Hematopoietic multipotent progenitor cell treated with erythropoietin and hydrocortisone succinate and interleukin-3 and kit ligand, for 15 days (in vitro differentiated cells): Measurements from ENCODE around the gene TMEM117.
"Not testable (repeated sequence)": the region's sequence is repeated elsewhere in the genome, so short reads cannot be mapped to it uniquely, and the experiment has no call there.

Source experiments
- DNase-seq: peaks from one replicate; pipeline ENCODE4 v3.0.0-alpha.2; 2015; ENCODE audit warnings: low spot score

TMEM117 gene

DNA sequence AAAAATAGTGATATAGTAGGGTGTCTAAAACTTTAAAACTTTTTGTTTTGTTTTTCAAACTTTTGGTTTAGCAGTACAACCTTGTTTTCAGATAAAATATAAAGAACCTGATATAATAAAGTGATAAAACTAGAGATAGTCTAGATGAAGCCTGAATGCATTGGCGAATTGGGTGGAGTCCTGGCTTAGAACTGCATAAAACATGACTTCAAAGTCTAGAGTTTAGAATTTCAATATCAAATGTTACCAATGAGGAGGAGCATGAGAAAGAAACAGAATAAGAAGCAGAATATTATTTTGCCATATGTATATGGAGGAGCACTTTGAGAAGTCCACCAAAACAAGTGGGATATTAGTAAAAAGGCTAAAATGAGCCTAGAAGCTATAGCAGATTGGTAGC, 263.6 kb downstream of the TMEM117 start:
- no peak for DNase-seq

DNA sequence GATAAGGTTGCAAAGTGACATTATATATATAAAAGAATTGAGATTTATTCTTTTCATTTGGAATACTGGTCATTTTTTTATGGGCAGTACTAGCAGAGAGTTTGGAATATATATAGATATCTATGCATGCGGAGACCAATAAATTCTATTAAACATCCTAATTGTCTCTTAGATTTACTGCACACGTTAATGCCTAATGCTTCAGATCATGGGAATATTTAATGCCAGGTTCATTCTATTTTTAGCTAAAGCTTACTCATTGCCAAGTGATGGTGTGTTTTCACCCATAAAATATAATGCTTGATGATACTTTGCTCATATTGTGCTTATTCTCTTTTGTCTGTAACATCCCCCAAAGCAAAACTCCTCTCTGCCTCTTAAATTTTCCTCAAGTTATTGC, 264.4 kb downstream of the TMEM117 start:
- no peak for DNase-seq

DNA sequence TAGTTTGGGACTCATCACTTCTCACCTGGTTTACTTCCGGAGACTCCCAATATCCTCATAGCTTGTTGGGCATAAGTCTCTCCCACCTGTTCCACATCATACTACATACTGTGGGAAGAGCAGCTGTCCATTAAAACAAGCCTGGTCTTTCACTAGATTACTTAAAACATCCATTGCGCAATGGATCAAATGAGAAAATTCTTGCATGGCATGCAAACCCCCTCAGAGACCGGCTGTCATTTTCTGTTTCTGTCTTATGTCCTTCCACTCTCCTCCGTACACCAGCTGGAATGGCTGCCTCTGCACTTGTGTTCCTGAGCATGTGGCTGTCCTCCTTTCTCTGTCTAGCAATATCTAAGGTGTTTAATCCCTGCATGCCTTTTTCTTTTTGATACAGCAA, 265.6 kb downstream of the TMEM117 start:
- no peak for DNase-seq

DNA sequence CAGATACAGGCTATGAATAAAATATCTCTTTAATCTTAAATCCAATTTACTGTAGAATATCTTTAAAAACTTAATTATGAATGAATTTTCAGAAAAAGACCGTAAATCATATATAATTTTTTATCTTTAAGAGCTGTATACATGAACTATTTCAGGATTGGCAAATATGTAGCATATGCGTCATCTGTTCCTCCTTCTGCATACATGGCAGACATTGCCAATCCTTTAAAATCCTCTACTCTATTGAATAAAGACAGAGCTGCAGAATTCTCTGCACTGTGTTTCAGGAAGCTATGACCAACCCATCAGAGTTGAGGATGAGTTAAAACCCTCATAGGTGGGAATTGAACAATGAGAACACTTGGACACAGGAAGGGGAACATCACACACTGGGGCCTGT, 279.0 kb downstream of the TMEM117 start:
- DNase-seq, result no peak

DNA sequence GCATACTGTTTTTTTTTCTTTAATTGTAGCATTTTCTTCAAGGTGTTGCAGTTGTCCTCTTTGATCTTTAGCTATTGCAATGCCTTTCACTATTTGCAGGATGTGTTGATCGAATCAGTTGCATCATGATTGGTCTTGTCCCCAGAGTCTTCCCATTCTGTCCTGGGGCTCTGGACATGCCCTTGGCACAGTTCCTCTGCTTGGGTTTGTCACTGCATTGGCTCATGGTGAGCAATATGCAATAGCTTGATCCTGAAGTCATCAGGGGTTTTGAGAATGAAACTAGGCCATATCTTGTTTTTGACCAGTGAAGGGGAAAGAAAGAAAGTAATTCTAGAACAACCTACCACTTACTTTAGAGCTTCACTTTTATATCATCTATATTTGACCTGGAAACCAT, 281.5 kb downstream of the TMEM117 start:
- no peak for DNase-seq

DNA sequence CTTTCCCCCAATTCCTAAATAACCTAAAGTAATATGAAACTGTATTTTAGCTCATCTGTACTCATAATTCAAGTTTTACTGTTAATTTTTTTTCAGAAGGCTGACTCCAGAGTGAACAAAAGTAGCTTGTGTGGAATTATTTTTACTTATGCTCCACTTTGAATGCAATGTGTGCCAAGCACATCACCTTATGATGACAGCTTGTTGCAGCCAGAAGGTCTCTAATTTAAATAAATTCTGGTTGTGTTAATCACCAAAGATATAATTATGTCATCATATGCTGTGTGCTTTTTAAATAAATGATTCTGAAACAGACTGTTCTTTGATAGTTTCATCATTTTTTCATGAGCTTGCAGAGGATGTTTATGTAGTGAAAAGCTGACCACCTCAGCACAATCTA, 283.1 kb downstream of the TMEM117 start:
- no peak for DNase-seq

DNA sequence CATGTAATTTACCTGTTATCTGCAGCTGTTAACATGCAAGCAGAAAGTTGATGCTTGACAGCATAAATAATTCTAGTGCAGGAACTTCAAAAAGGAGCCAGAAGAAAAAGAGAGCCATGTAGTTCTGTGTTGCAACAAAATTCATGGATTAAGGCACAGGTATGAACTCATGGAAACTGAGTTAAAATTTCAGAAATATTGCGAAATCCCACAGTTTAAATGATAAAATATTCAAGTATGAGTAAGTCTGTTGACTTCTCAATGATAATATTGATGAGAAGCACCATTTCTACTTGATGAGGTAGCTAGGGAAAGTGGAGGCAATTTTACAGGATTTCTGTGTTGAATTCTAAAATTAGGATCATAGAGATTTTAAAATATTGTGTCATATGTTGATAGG, 290.9 kb downstream of the TMEM117 start:
- DNase-seq, result no peak

DNA sequence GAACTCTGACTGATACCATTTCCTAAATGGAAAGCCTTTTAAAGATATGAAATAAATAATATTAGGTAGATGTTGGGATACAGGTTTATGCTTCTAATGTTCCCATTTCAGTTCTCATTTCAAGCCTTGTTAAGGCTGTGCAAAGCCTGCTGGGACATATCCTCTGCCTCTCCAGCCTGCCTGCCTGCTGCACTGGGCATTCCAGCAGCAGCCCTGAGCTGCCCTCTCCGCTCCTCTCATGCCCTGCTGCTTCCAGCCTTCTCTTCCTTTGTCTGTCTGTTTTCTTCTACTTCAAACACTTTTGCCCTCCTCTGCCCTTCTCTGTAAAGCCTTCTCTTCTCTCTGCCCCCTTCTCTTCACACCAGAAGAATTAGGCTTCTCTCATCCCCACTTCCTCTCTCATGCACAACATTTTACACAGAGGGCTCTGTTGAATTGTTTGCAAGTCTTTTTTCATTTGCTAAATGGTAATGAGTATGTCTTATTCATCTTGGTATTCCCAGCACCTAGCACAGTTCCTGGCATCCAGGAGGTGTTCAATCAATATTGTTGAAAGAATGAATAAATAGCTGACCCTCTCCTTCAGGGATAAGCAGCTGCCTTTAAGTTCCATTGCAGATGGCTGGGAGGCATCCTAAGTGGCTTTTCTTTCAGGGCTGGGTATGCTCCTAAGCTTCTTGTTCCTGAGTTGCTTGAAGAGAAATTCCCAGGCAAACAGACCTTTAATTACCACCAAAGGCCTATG, 292.3 kb downstream of the TMEM117 start:
- DNase-seq, result no peak

DNA sequence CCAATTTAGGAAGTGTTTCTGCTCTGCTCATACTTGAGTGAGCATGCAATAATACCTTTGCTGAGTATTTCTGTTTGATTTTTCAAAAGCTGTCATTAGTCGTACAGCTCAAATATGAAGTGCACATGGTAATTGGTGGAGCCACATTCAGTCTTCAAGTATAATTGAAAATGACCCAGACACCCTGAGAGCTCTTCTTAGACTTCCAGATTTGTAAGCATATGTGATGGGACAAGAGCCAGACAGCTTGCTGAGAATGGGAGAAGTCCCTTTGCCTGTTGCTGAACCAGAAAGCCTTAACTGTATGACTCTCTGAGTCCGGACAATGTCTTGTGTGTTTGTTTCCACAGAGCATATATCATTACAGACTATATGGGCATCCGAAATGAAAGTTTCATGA, 307.3 kb downstream of the TMEM117 start:
- no peak for DNase-seq

DNA sequence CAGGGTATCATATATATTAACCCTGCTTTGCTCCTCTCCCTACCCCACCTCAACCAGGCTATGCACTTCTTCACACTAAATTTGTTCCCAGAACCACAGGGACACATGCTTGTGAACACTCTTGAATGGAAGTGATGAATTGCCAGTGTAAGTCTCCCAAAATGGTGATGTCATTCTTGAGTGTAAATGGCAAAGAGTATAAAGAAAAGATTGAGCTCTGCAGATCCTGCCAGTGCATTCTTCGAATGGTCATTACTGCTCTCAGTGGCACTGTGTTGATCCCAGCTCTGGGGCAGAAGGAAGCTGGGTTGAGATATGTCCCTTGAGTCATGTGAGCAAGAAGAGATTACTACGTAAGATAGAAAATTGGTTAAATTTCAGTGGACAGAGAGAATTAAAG, 313.1 kb downstream of the TMEM117 start:
- DNase-seq, result no peak

DNA sequence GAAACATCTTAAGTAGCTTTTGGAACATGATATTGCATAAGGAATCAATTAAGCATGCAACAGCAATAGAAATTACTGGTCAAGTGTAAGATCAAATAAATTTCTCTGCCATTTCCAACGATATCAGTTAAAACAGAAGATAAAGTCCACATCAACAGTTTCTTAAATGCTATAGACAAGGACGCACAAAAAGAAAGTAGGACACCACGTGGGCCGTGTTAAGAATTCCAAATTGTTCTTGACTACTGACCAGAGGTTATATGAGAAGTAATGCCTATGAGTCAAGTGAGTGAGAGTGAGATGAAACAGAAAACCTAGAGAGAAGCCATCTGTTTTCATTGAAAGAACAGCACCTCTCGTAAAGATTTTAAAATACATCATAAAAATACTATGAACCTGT, 318.2 kb downstream of the TMEM117 start:
- DNase-seq, result no peak

DNA sequence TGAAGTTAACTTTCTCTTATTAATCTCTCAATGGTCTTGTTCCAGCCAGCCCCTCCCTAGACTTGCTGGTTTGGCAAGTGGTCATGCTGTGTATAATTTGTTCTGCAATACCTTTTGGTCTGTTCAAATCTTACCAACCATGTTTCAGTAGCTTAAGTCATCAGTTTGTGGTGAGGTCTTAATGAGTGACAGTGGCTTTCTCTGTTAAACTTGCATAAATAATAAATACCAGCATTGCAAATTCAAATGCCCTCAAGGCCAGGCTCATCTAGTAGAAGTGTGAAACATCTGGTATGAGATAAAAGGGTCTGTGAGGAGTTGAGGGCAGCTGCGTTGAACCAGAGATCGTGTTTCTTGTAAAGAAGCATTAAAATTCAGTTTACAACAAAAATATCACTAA, 319.5 kb downstream of the TMEM117 start:
- DNase-seq, result no peak

DNA sequence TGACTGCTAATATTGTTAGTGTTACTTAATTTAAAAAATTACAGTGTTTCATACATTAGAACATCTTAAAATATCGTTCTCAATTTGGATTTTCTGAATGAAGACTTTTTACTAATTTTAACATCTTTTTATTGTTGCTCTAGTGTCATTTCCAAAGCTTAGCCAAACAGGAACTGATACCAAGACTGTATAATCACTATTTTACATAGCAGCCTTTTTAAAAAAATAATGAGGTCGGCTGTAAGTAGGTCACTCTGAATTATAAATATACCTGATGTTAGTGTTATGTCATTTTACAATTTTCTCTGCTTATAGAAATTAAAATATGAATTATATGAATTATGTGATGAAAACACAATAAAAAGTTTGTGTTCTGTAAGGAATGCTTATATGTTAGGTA, 321.5 kb downstream of the TMEM117 start:
- DNase-seq, result no peak

DNA sequence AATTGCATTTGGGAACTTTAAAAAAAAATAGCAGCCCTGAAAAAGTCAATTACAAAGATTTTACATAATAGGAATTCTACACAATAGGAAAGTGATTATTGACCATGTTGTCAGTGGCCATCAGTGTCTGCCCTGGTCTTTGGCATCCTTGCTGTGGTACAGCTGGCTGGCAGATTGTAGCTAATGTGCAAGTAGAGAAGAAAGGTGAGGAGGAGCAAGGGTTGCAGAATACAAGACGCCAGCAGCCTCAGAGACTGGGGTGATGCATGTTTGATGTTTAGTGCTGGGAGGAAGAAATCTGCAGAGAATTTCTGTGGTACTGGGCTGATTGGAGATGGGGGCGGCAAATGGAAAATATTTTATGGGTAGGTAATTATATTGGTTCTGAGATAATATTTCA, 322.9 kb downstream of the TMEM117 start:
- DNase-seq, result no peak

DNA sequence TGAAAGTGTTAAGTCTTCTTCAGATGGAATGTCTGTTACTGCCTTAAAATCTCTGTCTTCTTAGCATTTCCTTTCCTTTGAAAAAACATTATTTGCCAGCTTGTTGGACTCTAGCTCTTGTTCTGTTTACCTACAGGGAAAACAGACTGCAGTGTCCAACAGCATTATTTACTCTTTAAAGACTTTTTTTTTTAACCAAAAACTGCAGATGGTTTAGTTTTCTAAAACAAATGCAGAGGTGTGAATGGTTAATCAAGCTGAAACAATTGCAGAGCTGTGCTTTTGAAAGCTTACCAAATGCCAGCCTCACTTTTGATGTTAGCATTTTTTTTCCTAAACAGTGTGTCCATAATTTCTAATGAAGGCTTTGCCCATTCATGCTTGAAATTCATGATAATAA, 323.3 kb downstream of the TMEM117 start:
- DNase-seq, result no peak

DNA sequence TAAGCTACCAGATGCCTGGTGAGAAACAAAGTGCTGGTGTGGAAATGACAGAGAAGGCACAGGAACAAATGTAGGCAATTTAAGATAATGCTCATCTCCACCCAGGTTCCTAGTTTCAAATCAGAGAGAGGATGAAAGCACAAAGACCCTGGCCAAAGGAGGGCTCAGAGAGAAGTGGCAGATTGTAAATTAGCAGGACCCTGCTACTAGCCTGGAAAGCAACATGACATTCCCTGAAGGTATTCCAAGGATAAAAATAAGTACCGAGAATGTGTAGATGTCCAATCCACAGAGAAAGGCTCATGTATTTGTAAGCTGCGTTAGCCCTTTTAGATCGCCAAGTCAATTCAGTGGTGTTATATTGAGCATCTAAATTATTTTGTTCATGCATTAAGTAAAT, 324.0 kb downstream of the TMEM117 start:
- DNase-seq, result no peak

DNA sequence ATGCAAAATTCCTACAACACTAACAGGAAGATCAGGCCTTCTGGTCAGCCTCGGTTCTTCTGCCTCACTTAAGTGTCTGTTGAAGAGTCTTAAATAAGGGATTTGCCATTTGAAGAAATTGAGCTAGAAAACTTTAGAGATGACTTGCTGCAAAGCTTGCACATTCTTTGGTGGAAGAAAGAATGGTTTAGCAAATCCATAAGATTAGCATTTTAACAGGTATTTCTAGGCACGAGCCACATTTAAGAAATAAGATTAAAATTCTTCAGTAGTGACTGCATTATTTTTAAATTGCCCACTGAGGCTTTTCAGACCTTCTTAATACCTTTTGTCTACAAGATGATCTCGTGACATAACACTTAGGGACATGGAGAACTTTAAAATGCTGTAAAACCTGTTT, 327.1 kb downstream of the TMEM117 start:
- DNase-seq, result no peak

DNA sequence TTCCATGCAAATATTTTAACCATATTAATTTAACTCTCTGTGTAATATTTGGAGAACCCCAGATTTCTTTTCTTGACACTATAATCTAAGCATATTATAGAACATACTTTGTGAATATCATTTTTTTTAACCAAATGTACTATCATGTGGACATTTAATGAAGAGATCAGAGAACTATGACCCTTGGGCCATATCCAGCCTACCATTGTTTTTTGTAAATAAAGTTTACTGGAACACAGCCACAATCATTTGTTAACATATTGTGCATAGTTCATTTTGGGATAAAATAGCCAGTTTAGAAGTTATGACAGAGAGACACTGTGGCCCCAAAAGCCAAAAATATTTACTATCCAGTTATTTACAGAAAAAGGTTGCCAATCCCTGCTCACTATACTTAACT, 338.2 kb downstream of the TMEM117 start:
- no peak for DNase-seq

DNA sequence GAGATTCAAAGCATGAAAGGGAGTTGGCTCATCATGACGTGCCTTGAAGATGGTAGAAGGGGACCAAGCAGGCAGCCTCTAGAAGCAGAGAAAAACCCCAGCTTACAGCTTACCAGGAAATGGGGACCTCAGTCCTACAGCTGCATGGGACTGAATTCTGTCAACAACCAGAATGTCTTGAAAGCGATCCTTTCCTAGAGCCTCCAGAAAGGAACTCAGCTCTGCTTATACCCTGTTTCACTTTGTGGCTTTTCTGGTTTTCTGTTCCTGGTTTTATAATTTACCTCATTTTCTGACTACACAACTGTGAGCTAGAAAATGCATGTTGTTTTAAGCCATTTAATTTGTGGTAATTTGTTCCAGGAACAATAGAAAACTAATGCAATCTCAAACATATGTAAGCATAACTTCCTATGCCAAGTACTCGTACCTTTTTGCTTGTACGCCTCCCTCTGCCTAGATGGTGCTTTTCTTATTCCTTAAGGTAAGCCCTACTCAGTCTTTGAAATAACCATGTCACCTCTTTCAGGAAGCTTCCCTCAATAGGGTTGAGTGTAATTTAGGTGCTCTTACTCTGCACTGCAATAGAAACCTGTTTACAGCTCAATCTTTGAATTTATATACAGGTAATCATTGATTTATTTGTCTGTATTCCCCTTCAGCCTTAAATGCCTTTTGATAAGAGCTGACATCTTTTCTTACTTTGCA, 348.8 kb downstream of the TMEM117 start:
- DNase-seq, result no peak

DNA sequence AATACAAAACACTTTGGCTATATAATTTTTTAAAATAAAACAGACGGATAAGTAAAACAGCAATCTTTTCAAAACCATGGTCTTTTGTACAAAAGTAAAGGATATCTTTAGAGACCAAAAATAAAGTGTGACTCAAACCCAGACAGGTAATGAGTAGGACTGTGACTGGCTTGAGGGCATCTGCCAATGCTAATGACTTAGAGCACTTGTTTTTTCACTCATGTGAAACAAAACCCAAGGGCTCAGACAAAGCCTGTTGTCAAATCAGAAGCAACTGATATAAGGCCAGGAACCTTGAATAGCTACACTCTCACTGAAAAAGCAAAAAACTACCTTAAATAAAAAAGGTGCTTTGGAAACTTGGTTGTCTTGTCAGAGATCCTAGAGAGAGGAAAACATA, 357.4 kb downstream of the TMEM117 start:
- no peak for DNase-seq

DNA sequence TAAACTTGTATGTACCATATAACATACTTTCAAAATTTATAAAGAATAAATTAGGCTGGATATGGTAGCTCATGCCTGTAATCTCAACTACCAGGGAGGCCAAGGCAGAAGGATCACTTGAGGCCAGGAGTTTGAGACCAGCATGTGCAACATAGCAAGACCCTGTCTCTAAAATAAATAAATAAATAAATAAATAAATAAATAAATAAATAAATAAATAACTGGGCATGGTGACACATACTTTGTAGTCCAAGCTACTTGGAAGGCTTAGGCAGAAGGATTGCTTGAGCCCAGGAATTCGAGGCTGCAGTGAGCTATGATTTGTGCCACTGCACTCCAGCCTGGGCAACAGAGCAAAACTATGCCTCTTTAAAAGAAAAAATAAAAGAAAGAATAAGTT, 359.8 kb downstream of the TMEM117 start:
- DNase-seq, result not testable (repeated sequence)

DNA sequence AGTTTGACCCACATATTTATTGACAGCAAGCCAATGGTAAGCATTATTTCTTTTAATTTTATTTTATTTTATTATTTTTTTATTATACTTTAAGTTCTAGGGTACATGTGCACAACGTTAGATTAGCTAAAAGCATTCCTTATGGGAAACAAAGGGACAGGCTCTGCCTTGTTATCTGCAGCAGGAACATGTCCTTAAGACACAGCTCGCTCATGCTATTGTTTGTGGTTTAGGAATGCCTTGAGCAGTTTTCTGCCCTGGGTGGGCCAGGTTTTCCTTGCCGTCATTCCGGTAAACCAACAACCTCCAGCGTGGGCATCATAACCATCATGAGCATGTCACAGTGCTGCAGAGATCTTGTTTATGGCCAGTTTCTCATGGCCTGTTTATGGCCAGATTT, 370.2 kb downstream of the TMEM117 start:
- no peak for DNase-seq

DNA sequence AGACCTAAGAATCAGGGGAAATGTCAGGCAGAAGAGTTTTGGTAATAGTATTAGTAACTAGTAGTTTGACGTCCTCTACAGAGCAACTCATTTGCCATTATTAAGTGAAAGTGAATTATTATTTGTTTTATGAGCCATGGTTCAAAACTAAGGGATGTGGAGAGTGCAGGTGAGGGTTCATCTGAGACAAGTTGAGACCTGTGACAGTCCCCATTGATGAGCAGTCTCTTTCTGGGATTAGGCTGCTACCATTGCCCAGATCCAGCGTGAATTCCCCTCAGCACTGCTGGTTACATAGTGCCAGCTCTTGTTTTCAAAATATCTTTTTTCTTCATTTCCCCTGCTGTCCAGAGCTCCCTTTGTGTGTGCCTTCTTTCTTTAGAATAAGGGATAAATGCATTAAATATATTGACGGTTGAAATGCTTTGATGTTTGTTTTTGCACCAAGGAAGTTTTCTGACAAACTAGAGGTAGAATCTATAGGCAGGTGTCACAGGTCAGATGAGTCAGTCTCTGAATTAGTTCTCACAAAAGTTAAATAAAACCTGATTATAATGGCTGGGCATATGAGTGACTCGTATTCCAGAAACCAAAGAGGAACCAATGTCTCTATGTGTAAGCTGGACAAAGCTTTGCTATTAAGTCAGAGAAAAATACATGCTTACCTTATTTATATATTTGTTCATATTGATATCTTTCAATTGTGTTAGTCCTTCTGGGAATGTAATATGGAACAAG, 381.4 kb downstream of the TMEM117 start:
- DNase-seq, result no peak
